ENCODE data around the gene ZNF132. TPM values are rescaled to one million over a fixed set of nuclear protein-coding genes. Genes with fewer than 3 reads are reported as not detected.
"Not testable (repeated sequence)": the region's sequence is repeated elsewhere in the genome, so short reads cannot be mapped to it uniquely, and the experiment has no call there.

The ZNF132 gene
- total RNA-seq, 1 experiment from 2014 or later: 1.5 TPM

- H3K27ac ChIP-seq; H3K4me2 ChIP-seq; H3K36me3 ChIP-seq (ENCODE audit: low read depth); H2AFZ ChIP-seq; DNase-seq; H3K79me2 ChIP-seq (ENCODE audit: low read depth); H3K9me3 ChIP-seq (ENCODE audit: insufficient read depth, low read depth); intact Hi-C loops (cut with micrococcal nuclease; ENCODE audit: unreplicated experiment); H4K20me1 ChIP-seq (ENCODE audit: insufficient read depth); H3K4me3 ChIP-seq; H3K27me3 ChIP-seq (ENCODE audit: insufficient read depth, low read depth); H3K9me2 ChIP-seq (ENCODE audit: insufficient read depth); H3F3A ChIP-seq (ENCODE audit: insufficient read depth, low read depth); BruUV-seq (replicated peaks); H3K4me1 ChIP-seq (replicated peaks; ENCODE audit: insufficient read depth): not testable (repeated sequence)
- ChIA-PET POLR2A (ENCODE audit: unreplicated experiment) (interaction anchor here (0.6 kb wide), 1 partner anchor 65 kb away, joined by 9 read pairs; no protein-coding TSS in a partner anchor), CTCF (interaction anchor here (0.6 kb wide), 1 partner anchor 22 kb away, joined by 6 read pairs; no protein-coding TSS in a partner anchor)
These were observed 3.0 kb upstream of the ZNF132 start for GRCh38 chr19:58442986-58443385.

GRCh38 chr19:58440556-58440955 is 603 bp upstream of the ZNF132 start:
- Histone ChIP-seq H3K9me3 (ENCODE audit: insufficient read depth, low read depth) (no peaks in the 10 kb centered on the region), H3F3A (ENCODE audit: insufficient read depth, low read depth) (no peaks in the 10 kb centered on the region), H3K9me2 (ENCODE audit: insufficient read depth) (no peaks in the 10 kb centered on the region), H3K27me3 (ENCODE audit: insufficient read depth, low read depth) (no peaks in the 10 kb centered on the region), H3K4me2 (peak overlapping the region; percentile 53; the same call in 1 of the 2 replicates), H3K27ac (no peak overlapping the region), H3K4me3 (no peak overlapping the region; the same call in 1 of the 2 replicates), H2AFZ (no peak overlapping the region), H3K4me1 (replicated peaks; ENCODE audit: insufficient read depth) (no peaks in the 10 kb centered on the region), H3K36me3 (ENCODE audit: low read depth) (no peaks in the 10 kb centered on the region), H3K79me2 (ENCODE audit: low read depth) (no peaks in the 10 kb centered on the region), H4K20me1 (ENCODE audit: insufficient read depth) (no peaks in the 10 kb centered on the region)
- TSS peak; percentile 17 for BruUV-seq (replicated peaks)
- POLR2A ChIA-PET (ENCODE audit: unreplicated experiment): interaction anchor here (0.7 kb wide), 1 partner anchor 596 kb away, joined by 4 read pairs; no protein-coding TSS in a partner anchor
- no peak for TF ChIP-seq EZH2 (IDR thresholded peaks at IDR 0.05; ENCODE audit: low read depth)
- no peak for TF ChIP-seq CTCF (conservative IDR thresholded peaks at IDR 0.05)
- intact Hi-C loops (cut with micrococcal nuclease; ENCODE audit: unreplicated experiment): no loop called here
- no peak for DNase-seq
- CTCF ChIA-PET: no interaction called here

- CTCF ChIA-PET: no interaction called here
- Histone ChIP-seq H3F3A (ENCODE audit: insufficient read depth, low read depth) (no peaks in the 10 kb centered on the region), H4K20me1 (ENCODE audit: insufficient read depth) (no peaks in the 10 kb centered on the region), H3K27ac (no peak overlapping the region), H2AFZ (no peak overlapping the region), H3K4me1 (replicated peaks; ENCODE audit: insufficient read depth) (no peaks in the 10 kb centered on the region), H3K4me3 (no peak overlapping the region), H3K9me2 (ENCODE audit: insufficient read depth) (no peaks in the 10 kb centered on the region), H3K36me3 (ENCODE audit: low read depth) (no peaks in the 10 kb centered on the region), H3K27me3 (ENCODE audit: insufficient read depth, low read depth) (no peaks in the 10 kb centered on the region), H3K79me2 (ENCODE audit: low read depth) (no peaks in the 10 kb centered on the region), H3K9me3 (ENCODE audit: insufficient read depth, low read depth) (peaks cover 11% of the 10 kb centered on the region; the same call in 1 of the 2 replicates), H3K4me2 (no peak overlapping the region)
- intact Hi-C loops (cut with micrococcal nuclease; ENCODE audit: unreplicated experiment): no loop called here
- TF ChIP-seq EZH2 (IDR thresholded peaks at IDR 0.05; ENCODE audit: low read depth) (no peak), CTCF (conservative IDR thresholded peaks at IDR 0.05) (no peak)
- POLR2A ChIA-PET (ENCODE audit: unreplicated experiment): no interaction called here
- no peak for DNase-seq
- no TSS peak for BruUV-seq (replicated peaks)
These were observed 5.7 kb downstream of the ZNF132 start for GRCh38 chr19:58434217-58434616.

- H3K4me2 ChIP-seq: no peak overlapping the region
- no peak overlapping the region for H3K27ac ChIP-seq
- DNase-seq: no peak
- ChIA-PET CTCF (no interaction called here), POLR2A (ENCODE audit: unreplicated experiment) (no interaction called here)
- H3K4me1 ChIP-seq (replicated peaks; ENCODE audit: insufficient read depth): no peaks in the 10 kb centered on the region
- no peaks in the 10 kb centered on the region for H3K79me2 ChIP-seq (ENCODE audit: low read depth)
- no peak for TF ChIP-seq EZH2 (IDR thresholded peaks at IDR 0.05; ENCODE audit: low read depth)
- no peak overlapping the region for H2AFZ ChIP-seq
- no peaks in the 10 kb centered on the region for H3K36me3 ChIP-seq (ENCODE audit: low read depth)
- no peak overlapping the region for H3K4me3 ChIP-seq
- H3K27me3 ChIP-seq (ENCODE audit: insufficient read depth, low read depth): no peaks in the 10 kb centered on the region
- H3K9me3 ChIP-seq (ENCODE audit: insufficient read depth, low read depth): peaks cover 10% of the 10 kb centered on the region; the same call in 1 of the 2 replicates
- H4K20me1 ChIP-seq (ENCODE audit: insufficient read depth): no peaks in the 10 kb centered on the region
- no TSS peak for BruUV-seq (replicated peaks)
- H3K9me2 ChIP-seq (ENCODE audit: insufficient read depth): no peaks in the 10 kb centered on the region
- no peaks in the 10 kb centered on the region for H3F3A ChIP-seq (ENCODE audit: insufficient read depth, low read depth)
- intact Hi-C loops (cut with micrococcal nuclease; ENCODE audit: unreplicated experiment): no loop called here
These were observed 10.2 kb downstream of the ZNF132 start for GRCh38 chr19:58429745-58430144.
